ENCODE data around the gene MEIS2.

- TF ChIP-seq POLR2A (IDR thresholded peaks at IDR 0.05; ENCODE audit: low read depth, low read length) = no peak
- TF ChIP-seq POLR2AphosphoS5 (IDR thresholded peaks at IDR 0.05; ENCODE audit: low read depth, low read length) = no peak
- TF ChIP-seq TAF1 (IDR thresholded peaks at IDR 0.05; ENCODE audit: low read depth, low read length) = no peak
- no peak for TF ChIP-seq SPI1 (IDR thresholded peaks at IDR 0.05; ENCODE audit: low read depth, low read length)
- TF ChIP-seq PAX5 (IDR thresholded peaks at IDR 0.05; ENCODE audit: insufficient read depth, low read length, severe bottlenecking) = no peak
- TF ChIP-seq POU2F2 (IDR thresholded peaks at IDR 0.05; ENCODE audit: low read depth, low read length) = no peak
Measured at GRCh38 chr15:36903922-36904556, 196.3 kb downstream of the MEIS2 start.
